A673 (cell line): ENCODE results near the gene ITGB8.

Experiments used
- CTCF ChIP-seq: fragments of 300-800, 200-600 bp; sonication (generic); conservative IDR thresholded peaks from 2 replicates; pipeline ENCODE4 v1.5.1; 2017; ENCODE audit warnings: low read depth, mild to moderate bottlenecking, antibody characterized with exemption, low read length, moderate library complexity, mixed read lengths
- EZH2 ChIP-seq: fragments of 200-600 bp; sonication (generic); IDR thresholded peaks from 2 replicates; pipeline ENCODE4 v1.6.1; 2017; ENCODE audit warnings: borderline replicate concordance, low read depth, mild to moderate bottlenecking, mixed read lengths, antibody characterized with exemption, low read length; ENCODE audit not compliant: poor library complexity, severe bottlenecking

- no peak for TF ChIP-seq CTCF
- TF ChIP-seq EZH2: no peak
Measured at GRCh38 chr7:20327055-20327454, 3.6 kb upstream of the ITGB8 start.
